Measurements from ENCODE around the gene ARVCF.

- TF ChIP-seq POLR2A (IDR thresholded peaks at IDR 0.05) (no peak), CTCF (IDR thresholded peaks at IDR 0.05) (no peak)
Observed at GRCh38 chr22:20031732-20032406, 15.2 kb upstream of the ARVCF start.
